ENCODE data around the gene MRPL55. TPM values are rescaled to one million over a fixed set of nuclear protein-coding genes. Genes with fewer than 3 reads are reported as not detected.

Gene MRPL55
- total RNA-seq (2021): 60.4 and 70.8 TPM in 2 replicates
- percentile 63 among the genes with signal in this experiment for Bru-seq, nascent RNA
- percentile 58 among the genes with signal in this experiment for BruChase-seq, experiment 1, labeled RNA remaining after a 2-hour chase
- BruChase-seq, experiment 2, labeled RNA remaining after a 6-hour chase: percentile 59 among the genes with signal in this experiment
- long read RNA-seq, transcript MRPL55-204 (4 exons, 661 nt): major isoform, 21 of 79 reads
- long read RNA-seq, transcript MRPL55-217 (4 exons, 565 nt): minor isoform, 7 of 79 reads
- long read RNA-seq, transcript MRPL55-201 (5 exons, 632 nt): minor isoform, 7 of 79 reads
- long read RNA-seq, transcript MRPL55-203 (5 exons, 744 nt): minor isoform, 5 of 79 reads
- long read RNA-seq, partial matches to known transcripts: 1 of 79 reads
- long read RNA-seq, other reads (novel, unspliced or antisense): 26 of 79 reads

DNA sequence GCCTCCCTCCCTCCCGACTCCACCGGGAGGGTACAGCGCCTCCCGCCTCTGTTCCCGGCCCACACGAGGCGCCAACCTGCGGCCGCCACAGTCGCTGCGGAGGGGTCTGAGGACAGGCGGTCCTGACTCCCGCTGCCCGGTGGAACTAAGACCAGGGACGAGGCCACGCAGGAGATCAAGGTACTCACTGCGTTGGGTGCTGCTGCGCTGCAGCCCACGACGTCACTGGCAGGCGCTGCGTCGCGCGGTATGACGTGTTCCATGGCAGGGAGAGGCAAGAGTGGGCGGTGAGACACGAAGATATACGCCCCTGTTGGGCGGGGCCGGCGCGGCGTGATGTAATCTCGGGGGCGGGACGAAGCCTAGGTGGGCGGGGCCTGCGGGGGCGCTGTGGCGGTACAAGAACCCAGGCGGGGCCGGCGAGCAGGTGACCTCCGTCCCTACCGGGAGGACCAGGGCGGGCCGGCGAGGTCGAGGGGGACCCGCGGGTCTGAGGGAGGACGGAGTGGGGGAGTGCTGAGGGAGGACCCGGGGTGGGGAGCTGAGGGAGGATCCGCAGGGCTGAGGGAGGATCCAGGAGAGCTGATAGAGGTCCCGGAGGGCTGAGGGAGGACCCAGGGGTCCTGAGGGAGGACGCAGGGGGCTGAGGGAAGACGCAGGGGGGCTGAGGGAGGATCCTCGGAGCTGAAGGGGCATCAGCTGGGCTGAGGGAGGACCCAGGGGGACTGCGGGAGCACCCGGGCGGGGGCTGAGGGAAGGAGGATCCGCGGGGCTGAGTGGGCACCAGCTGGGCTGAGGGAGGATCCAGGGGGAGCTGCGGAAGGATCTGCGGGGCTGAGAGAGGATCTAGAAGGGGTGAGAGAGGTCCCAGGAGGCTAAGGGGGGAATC lies at the start of gene MRPL55:
Gene MRPL55 (minus strand): TSS at position 227 of the 889 bp plus-strand sequence. CDS start 1,039 bp downstream, outside the sequence.
- ChIA-PET CTCF (interaction anchor here (0.7 kb wide), 1 partner anchor 1121 kb away, joined by 5 read pairs; no protein-coding TSS in a partner anchor), POLR2A (ENCODE audit: low non-redundant PET) (no interaction called here)
- Histone ChIP-seq H3K4me3 (ENCODE audit: low read depth, low read length, poor library complexity, severe bottlenecking) (peak within 1 kb of the TSS; percentile 87), H3K4me1 (ENCODE audit: insufficient read depth, low read length, poor library complexity, severe bottlenecking) (peaks cover 5% of the 10 kb centered on the region), H3K36me3 (ENCODE audit: insufficient read depth, low read length, poor library complexity, severe bottlenecking) (peaks cover 9% of the 10 kb centered on the region), H3K9me3 (ENCODE audit: low read depth, low read length, poor library complexity, severe bottlenecking) (no peaks in the 10 kb centered on the region), H3K27ac (ENCODE audit: low read depth, low read length, poor library complexity, severe bottlenecking) (peak within 1 kb of the TSS; percentile 84), H3K27me3 (replicated peaks; ENCODE audit: insufficient read depth, low read depth, low read length, poor library complexity) (no peaks in the 10 kb centered on the region)
- intact Hi-C loops (cut with micrococcal nuclease; ENCODE audit: unreplicated experiment): loop anchor here (1.0 kb wide), 1 partner anchor 31 kb away; the partner anchor contains the start of gene GUK1
- peak; percentile 97 for DNase-seq (ENCODE audit: low spot score)
- TF ChIP-seq, protein P1, sequence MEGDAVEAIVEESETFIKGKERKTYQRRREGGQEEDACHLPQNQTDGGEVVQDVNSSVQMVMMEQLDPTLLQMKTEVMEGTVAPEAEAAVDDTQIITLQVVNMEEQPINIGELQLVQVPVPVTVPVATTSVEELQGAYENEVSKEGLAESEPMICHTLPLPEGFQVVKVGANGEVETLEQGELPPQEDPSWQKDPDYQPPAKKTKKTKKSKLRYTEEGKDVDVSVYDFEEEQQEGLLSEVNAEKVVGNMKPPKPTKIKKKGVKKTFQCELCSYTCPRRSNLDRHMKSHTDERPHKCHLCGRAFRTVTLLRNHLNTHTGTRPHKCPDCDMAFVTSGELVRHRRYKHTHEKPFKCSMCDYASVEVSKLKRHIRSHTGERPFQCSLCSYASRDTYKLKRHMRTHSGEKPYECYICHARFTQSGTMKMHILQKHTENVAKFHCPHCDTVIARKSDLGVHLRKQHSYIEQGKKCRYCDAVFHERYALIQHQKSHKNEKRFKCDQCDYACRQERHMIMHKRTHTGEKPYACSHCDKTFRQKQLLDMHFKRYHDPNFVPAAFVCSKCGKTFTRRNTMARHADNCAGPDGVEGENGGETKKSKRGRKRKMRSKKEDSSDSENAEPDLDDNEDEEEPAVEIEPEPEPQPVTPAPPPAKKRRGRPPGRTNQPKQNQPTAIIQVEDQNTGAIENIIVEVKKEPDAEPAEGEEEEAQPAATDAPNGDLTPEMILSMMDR (conservative IDR thresholded peaks at IDR 0.05; ENCODE audit: low read depth, low read length): peak; percentile 40; the same call in 1 of the 2 replicates
- no peak for TF ChIP-seq EZH2 (IDR thresholded peaks at IDR 0.05; ENCODE audit: borderline replicate concordance, low read depth, low read length, poor library complexity, severe bottlenecking)
- no TSS peak for BruUV-seq (replicated peaks)

DNA sequence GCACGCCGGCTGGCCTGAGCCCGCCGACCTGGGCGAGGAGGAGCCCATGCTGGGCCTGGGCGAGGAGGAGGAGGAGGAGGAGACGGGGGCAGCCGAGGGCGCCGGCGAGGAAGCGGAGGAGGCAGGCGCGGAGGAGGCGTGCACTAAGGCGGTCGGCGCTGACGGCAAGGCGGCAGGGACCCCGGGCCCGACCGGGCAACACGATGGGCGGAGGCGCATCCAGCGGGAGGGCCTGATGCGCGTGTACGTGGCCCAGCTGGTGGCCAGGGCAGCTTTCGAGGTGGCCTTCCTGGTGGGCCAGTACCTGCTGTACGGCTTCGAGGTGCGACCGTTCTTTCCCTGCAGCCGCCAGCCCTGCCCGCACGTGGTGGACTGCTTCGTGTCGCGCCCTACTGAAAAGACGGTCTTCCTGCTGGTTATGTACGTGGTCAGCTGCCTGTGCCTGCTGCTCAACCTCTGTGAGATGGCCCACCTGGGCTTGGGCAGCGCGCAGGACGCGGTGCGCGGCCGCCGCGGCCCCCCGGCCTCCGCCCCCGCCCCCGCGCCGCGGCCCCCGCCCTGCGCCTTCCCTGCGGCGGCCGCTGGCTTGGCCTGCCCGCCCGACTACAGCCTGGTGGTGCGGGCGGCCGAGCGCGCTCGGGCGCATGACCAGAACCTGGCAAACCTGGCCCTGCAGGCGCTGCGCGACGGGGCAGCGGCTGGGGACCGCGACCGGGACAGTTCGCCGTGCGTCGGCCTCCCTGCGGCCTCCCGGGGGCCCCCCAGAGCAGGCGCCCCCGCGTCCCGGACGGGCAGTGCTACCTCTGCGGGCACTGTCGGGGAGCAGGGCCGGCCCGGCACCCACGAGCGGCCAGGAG lies 49.3 kb upstream of the MRPL55 start:
- ChIA-PET POLR2A (ENCODE audit: low non-redundant PET) (no interaction called here), CTCF (no interaction called here)
- Histone ChIP-seq H3K9me3 (ENCODE audit: low read depth, low read length, poor library complexity, severe bottlenecking) (no peaks in the 10 kb centered on the region), H3K36me3 (ENCODE audit: insufficient read depth, low read length, poor library complexity, severe bottlenecking) (no peaks in the 10 kb centered on the region), H3K4me3 (ENCODE audit: low read depth, low read length, poor library complexity, severe bottlenecking) (no peak overlapping the region), H3K27me3 (replicated peaks; ENCODE audit: insufficient read depth, low read depth, low read length, poor library complexity) (peaks cover 24% of the 10 kb centered on the region), H3K27ac (ENCODE audit: low read depth, low read length, poor library complexity, severe bottlenecking) (no peak overlapping the region), H3K4me1 (ENCODE audit: insufficient read depth, low read length, poor library complexity, severe bottlenecking) (no peaks in the 10 kb centered on the region)
- no TSS peak for BruUV-seq (replicated peaks)
- TF ChIP-seq, protein P1 (conservative IDR thresholded peaks at IDR 0.05; ENCODE audit: low read depth, low read length): no peak
- peak; percentile 77 for TF ChIP-seq EZH2 (IDR thresholded peaks at IDR 0.05; ENCODE audit: borderline replicate concordance, low read depth, low read length, poor library complexity, severe bottlenecking)
- no peak for DNase-seq (ENCODE audit: low spot score)
- intact Hi-C loops (cut with micrococcal nuclease; ENCODE audit: unreplicated experiment): no loop called here

DNA sequence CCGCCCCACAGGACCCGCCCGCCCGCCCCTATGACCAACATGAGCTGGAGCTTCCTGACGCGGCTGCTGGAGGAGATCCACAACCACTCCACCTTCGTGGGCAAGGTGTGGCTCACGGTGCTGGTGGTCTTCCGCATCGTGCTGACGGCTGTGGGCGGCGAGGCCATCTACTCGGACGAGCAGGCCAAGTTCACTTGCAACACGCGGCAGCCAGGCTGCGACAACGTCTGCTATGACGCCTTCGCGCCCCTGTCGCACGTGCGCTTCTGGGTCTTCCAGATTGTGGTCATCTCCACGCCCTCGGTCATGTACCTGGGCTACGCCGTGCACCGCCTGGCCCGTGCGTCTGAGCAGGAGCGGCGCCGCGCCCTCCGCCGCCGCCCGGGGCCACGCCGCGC lies 48.6 kb upstream of the MRPL55 start:
- POLR2A ChIA-PET (ENCODE audit: low non-redundant PET): no interaction called here
- DNase-seq (ENCODE audit: low spot score): no peak

More for the DNA sequence above, 48.6 kb upstream of the MRPL55 start:
- Histone ChIP-seq H3K27me3 (replicated peaks; ENCODE audit: insufficient read depth, low read depth, low read length, poor library complexity) (peaks cover 24% of the 10 kb centered on the region), H3K36me3 (ENCODE audit: insufficient read depth, low read length, poor library complexity, severe bottlenecking) (no peaks in the 10 kb centered on the region), H3K4me3 (ENCODE audit: low read depth, low read length, poor library complexity, severe bottlenecking) (no peak overlapping the region), H3K4me1 (ENCODE audit: insufficient read depth, low read length, poor library complexity, severe bottlenecking) (no peaks in the 10 kb centered on the region), H3K27ac (ENCODE audit: low read depth, low read length, poor library complexity, severe bottlenecking) (no peak overlapping the region), H3K9me3 (ENCODE audit: low read depth, low read length, poor library complexity, severe bottlenecking) (no peaks in the 10 kb centered on the region)
- CTCF ChIA-PET: no interaction called here
- BruUV-seq (replicated peaks): no TSS peak
- no peak for TF ChIP-seq EZH2 (IDR thresholded peaks at IDR 0.05; ENCODE audit: borderline replicate concordance, low read depth, low read length, poor library complexity, severe bottlenecking)
- TF ChIP-seq, protein P1 (conservative IDR thresholded peaks at IDR 0.05; ENCODE audit: low read depth, low read length): no peak
- intact Hi-C loops (cut with micrococcal nuclease; ENCODE audit: unreplicated experiment): no loop called here

Measured in A673 (cell line).